A549 (cell line): ENCODE results near the gene DMRTC2.

Source experiments
- HDAC2 ChIP-seq: fragments of 200-600 bp; sonication (generic); IDR thresholded peaks from 2 replicates; pipeline ENCODE4 v1.6.1; 2016
- MAFK ChIP-seq: fragments of 450-650 bp; IDR thresholded peaks from 2 replicates; pipeline ENCODE4 v1.6.1; 2014; ENCODE audit not compliant: partially characterized antibody
- NR3C1 ChIP-seq: fragments of >200 bp; sonication (Bioruptor Twin); formaldehyde crosslinking; IDR thresholded peaks from 3 replicates; pipeline ENCODE4 v1.6.1; 2017
- POLR2A ChIP-seq: IDR thresholded peaks from 2 replicates; pipeline ENCODE4 v1.6.1; 2012; ENCODE audit warnings: mild to moderate bottlenecking, low read length
- RFX5 ChIP-seq: fragments of 450-650 bp; IDR thresholded peaks from 2 replicates; pipeline ENCODE4 v1.7.1; 2014; ENCODE audit warnings: antibody characterized with exemption, mild to moderate bottlenecking, moderate library complexity
- TF ChIP-seq, protein P1 (sequence below): IDR thresholded peaks from 2 replicates; pipeline ENCODE4 v1.6.1; 2012
- TF ChIP-seq, protein P2 (sequence below): fragments of >200 bp; sonication (Bioruptor Twin); formaldehyde crosslinking; IDR thresholded peaks from 3 replicates; pipeline ENCODE4 v1.5.1; 2016

DNA sequence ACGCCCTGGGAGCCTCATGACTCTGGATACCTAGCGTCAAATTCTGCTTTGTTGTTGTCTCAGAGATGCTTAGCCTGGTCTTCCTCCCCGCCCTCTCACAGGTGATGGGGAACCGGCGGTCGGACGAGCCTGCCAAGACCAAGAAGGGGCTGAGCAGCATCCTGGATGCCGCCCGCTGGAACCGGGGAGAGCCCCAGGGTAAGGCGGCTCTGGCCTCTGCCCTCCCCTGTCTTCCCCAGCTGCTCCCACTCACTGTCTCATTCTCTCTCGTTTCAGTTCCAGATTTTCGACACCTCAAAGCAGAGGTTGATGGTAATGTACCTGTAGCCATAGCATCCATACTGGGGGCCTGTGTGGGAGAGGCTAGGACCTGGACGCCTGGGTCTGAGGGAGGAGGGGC lies 49.5 kb downstream of the DMRTC2 start:
- TF ChIP-seq RFX5 (no peak), NR3C1 (no peak), MAFK (no peak), HDAC2 (no peak), POLR2A (no peak)
- TF ChIP-seq, protein P1, sequence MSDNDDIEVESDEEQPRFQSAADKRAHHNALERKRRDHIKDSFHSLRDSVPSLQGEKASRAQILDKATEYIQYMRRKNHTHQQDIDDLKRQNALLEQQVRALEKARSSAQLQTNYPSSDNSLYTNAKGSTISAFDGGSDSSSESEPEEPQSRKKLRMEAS = no peak
- TF ChIP-seq, protein P2, sequence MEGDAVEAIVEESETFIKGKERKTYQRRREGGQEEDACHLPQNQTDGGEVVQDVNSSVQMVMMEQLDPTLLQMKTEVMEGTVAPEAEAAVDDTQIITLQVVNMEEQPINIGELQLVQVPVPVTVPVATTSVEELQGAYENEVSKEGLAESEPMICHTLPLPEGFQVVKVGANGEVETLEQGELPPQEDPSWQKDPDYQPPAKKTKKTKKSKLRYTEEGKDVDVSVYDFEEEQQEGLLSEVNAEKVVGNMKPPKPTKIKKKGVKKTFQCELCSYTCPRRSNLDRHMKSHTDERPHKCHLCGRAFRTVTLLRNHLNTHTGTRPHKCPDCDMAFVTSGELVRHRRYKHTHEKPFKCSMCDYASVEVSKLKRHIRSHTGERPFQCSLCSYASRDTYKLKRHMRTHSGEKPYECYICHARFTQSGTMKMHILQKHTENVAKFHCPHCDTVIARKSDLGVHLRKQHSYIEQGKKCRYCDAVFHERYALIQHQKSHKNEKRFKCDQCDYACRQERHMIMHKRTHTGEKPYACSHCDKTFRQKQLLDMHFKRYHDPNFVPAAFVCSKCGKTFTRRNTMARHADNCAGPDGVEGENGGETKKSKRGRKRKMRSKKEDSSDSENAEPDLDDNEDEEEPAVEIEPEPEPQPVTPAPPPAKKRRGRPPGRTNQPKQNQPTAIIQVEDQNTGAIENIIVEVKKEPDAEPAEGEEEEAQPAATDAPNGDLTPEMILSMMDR = no peak
